GM12874 (cell line): ENCODE data around the gene SLC6A19.

Experiments used
- CTCF ChIP-seq: IDR thresholded peaks from 2 replicates; pipeline ENCODE4 v1.5.1; 2011; ENCODE audit warnings: low read depth, mild to moderate bottlenecking, control low read depth, low read length, moderate library complexity; ENCODE audit not compliant: insufficient read depth

The SLC6A19 gene

DNA sequence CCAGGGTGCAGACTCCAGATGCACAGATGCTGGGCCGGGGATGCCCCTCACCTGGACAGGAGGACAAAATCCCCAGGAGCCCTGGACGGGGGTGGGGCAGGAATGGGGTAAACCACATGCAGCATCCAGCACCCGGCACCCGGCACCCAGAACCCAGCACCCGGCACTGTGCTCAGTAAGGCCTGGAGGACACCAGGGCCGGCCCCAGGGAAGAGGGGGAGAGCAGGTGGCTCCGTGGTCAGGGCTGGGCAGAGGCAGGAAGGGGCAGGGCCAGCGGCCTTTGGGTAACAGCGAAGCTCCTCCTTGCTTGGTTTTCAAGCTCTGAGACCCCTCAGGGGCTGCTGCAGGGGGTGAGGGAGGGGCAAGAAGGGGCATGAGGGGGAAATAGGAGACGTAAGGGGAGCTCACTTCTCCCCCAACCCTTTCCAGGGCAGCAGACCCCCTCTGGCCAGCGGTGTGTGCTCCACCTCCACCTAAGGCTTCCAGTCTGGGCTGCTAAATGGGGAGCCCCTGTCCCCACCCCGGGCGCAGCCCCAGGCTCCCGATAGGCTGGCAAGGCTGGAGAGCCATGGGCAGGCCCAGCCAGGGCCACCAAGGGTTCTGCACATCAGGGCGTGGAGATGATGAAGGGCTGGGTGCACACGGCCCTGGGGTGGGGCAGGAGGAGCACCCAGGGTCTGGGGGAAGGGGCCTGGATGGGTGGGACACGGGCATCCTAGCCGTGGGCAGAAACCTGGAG lies 17.8 kb upstream of the SLC6A19 start:
- TF ChIP-seq CTCF: no peak

- no peak for TF ChIP-seq CTCF
These were observed 17.3 kb upstream of the SLC6A19 start for GRCh38 chr5:1184163-1184470.

- no peak for TF ChIP-seq CTCF
These were observed 16.9 kb upstream of the SLC6A19 start for GRCh38 chr5:1184481-1184880.

- no peak for TF ChIP-seq CTCF
These were observed 16.3 kb upstream of the SLC6A19 start for GRCh38 chr5:1185038-1185627.

DNA sequence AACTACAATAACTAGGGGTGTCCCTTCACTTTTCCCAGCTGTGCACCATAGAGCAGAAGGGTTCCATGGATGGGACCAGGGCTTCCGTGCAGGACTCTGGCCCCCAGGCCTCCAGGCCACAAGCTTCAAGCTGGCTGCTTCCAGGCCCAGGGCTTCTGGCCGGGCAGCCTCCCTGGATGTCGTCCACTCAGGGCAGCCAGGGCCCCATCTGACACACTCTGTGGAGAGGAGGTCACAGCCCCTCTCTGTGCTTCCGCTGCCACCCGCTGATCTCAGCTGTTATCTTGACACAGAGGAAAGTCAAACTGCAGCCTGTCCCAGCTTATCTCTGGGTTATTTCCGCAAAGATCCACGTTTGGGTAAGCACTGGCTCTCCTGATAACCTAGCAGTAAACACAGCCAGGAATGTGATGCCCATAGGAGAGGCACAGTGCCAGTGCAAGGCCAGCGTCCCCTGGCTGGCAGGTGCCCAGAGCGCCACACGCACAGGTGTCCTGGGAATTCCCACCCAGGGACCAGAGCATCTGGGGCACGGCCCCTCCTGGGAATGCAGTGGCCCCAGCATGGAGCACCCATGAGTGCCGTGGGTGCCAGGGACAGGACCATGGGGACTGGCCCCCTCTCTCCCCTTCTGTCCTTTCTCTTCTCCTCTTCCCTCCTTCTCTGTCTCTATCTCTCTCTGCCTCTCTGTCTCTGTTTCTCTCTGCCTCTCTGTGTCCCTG lies 15.6 kb upstream of the SLC6A19 start:
- no peak for TF ChIP-seq CTCF

GRCh38 chr5:1186351-1187233 lies 14.8 kb upstream of the SLC6A19 start:
- TF ChIP-seq CTCF: no peak
